HEK293 (cell line): ENCODE results near the gene ITGB5.

Source experiments
- ZNF138 ChIP-seq: fragments of 450-650 bp; formaldehyde crosslinking; IDR thresholded peaks from 2 replicates; pipeline ENCODE4 v1.5.1; 2016; ENCODE audit warnings: missing biosample characterization, missing genetic modification characterization, borderline replicate concordance
- ZNF324 ChIP-seq: fragments of 450-650 bp; formaldehyde crosslinking; IDR thresholded peaks from 2 replicates; pipeline ENCODE4 v1.5.1; 2016; ENCODE audit warnings: missing biosample characterization, missing genetic modification characterization
- ZNF624 ChIP-seq: fragments of 450-650 bp; formaldehyde crosslinking; IDR thresholded peaks from 2 replicates; pipeline ENCODE4 v1.5.1; 2017; ENCODE audit warnings: missing biosample characterization, missing genetic modification characterization
- TF ChIP-seq, protein P1 (sequence below): fragments of 450-650 bp; formaldehyde crosslinking; IDR thresholded peaks from 2 replicates; pipeline ENCODE4 v1.5.1; 2016; ENCODE audit warnings: missing biosample characterization, missing genetic modification characterization
- TF ChIP-seq, protein P2 (sequence below): fragments of 450-650 bp; formaldehyde crosslinking; IDR thresholded peaks from 2 replicates; pipeline ENCODE4 v1.5.1; 2016; ENCODE audit warnings: missing biosample characterization, missing genetic modification characterization, low read depth

DNA sequence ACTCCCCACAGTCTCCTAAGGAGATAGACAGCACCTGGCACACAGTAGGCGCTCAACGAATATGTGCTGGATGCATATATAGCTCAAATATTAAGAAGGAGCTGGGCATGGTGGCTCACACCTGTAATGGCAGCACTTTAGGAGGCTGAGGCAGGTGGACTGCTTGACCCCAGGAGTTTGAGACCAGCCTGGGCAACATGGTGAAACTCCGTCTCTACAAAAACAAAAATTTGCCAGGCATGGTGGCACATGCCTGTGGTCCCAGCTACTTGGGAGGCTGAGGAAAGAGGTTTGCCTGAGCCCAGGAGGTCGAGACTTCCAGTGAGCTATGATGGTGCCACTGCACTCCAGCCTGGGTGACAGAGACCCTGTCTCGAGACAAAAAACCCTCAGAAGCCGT lies 119.5 kb downstream of the ITGB5 start:
- TF ChIP-seq ZNF324 (tag by site-specific recombination) = no peak
- TF ChIP-seq, protein P1, sequence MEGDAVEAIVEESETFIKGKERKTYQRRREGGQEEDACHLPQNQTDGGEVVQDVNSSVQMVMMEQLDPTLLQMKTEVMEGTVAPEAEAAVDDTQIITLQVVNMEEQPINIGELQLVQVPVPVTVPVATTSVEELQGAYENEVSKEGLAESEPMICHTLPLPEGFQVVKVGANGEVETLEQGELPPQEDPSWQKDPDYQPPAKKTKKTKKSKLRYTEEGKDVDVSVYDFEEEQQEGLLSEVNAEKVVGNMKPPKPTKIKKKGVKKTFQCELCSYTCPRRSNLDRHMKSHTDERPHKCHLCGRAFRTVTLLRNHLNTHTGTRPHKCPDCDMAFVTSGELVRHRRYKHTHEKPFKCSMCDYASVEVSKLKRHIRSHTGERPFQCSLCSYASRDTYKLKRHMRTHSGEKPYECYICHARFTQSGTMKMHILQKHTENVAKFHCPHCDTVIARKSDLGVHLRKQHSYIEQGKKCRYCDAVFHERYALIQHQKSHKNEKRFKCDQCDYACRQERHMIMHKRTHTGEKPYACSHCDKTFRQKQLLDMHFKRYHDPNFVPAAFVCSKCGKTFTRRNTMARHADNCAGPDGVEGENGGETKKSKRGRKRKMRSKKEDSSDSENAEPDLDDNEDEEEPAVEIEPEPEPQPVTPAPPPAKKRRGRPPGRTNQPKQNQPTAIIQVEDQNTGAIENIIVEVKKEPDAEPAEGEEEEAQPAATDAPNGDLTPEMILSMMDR (tag by site-specific recombination) = no peak
- no peak for TF ChIP-seq ZNF624
- no peak for TF ChIP-seq ZNF138
- TF ChIP-seq, protein P2, sequence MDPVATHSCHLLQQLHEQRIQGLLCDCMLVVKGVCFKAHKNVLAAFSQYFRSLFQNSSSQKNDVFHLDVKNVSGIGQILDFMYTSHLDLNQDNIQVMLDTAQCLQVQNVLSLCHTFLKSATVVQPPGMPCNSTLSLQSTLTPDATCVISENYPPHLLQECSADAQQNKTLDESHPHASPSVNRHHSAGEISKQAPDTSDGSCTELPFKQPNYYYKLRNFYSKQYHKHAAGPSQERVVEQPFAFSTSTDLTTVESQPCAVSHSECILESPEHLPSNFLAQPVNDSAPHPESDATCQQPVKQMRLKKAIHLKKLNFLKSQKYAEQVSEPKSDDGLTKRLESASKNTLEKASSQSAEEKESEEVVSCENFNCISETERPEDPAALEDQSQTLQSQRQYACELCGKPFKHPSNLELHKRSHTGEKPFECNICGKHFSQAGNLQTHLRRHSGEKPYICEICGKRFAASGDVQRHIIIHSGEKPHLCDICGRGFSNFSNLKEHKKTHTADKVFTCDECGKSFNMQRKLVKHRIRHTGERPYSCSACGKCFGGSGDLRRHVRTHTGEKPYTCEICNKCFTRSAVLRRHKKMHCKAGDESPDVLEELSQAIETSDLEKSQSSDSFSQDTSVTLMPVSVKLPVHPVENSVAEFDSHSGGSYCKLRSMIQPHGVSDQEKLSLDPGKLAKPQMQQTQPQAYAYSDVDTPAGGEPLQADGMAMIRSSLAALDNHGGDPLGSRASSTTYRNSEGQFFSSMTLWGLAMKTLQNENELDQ (tag by site-specific recombination) = no peak
